COR-L47 (cell line): ENCODE data around the gene LYPLA2.

Experiments used
- DNase-seq: peaks from one replicate; lab custom pipeline; 2025; lab: John Stamatoyannopoulos, UW

LYPLA2 gene

GRCh38 chr1:23790696-23791515 is at the start of gene LYPLA2:
TSS of gene LYPLA2 (plus strand) at chr1:23791145. CDS start at chr1:23792683, 1,538 bp downstream.
- DNase-seq = peak; percentile 75

- no peak for DNase-seq
Observed at GRCh38 chr1:23741609-23742008, 49.3 kb upstream of the LYPLA2 start.

DNA sequence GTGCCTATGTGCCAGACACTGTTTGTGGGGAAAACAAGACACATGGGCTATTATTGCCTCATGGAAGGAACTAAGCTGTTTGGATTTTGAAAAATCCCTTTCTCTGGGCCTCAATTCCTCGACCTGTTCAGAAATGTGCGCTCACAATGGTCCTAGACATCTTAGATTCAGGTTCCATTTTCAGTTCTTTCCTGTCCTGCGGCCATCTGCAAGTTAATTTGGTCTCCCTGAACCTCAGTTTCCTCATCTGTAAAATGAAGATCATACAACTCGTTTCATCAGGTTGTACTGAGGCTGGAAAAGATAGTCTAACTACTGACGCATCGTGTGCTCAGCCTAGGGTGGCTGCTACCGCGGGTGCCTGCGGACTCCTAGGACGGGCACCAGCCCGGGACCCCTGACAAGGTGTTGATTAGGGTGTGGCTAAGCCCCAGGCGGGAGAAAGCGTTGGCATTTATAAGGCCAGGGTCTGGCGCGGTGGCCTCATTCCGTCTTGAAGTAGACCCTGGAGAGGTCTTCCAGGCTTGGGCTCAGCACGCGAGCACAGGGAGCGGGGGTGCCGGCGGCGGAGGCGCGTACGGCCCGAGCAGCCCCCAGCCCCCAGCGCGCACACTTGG is 48.2 kb upstream of the LYPLA2 start:
- DNase-seq = no peak

- peak; percentile 44 for DNase-seq
Observed at GRCh38 chr1:23743287-23744152, 47.4 kb upstream of the LYPLA2 start, which contains the start of gene ELOA. TSS of gene ELOA (plus strand) at chr1:23743471. CDS start at chr1:23743504, 33 bp downstream.

DNA sequence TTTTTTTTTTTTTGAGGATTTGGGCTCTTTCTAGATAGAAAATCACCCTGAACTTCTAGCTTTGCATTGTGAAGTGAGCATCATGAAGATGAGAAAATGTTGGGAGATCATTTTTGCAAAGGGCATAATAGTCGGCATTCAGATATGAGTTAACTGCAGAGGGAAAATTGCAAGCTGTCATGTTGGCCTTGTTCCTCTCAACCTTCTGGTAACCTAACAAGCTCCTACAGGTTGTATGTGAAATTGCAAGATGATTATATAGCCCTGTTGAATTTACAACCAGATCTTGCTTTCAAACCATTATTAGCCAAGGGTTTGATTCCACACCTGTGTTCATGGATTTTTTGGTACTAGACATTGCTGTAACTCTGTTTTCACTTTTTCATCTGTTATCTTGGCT is 45.4 kb upstream of the LYPLA2 start:
- DNase-seq = peak; percentile 1

- no peak for DNase-seq
Observed at GRCh38 chr1:23748016-23748415, 42.9 kb upstream of the LYPLA2 start.

- DNase-seq = peak; percentile 27
Observed at GRCh38 chr1:23751050-23751814, 39.7 kb upstream of the LYPLA2 start.

GRCh38 chr1:23751815-23752200 is 39.1 kb upstream of the LYPLA2 start:
- DNase-seq = no peak

DNA sequence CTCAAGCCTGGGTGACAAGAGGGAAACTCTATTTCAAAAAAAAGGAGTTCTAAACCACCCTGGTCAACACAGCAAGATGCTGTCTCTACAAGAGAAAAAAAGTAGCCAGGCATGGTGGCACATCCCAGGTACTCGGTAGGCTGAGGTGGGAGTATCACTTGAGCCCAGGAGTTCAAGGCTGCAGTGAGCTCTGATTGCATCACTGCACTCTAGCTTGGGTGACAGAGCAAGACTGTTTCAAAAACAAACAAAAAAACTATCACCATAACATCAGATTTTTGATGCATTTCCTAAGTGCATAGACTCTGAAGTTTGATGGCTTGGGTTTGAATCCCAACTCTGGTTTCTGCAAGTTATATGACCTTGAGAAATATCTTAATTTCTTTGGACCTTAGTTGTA is 38.0 kb upstream of the LYPLA2 start:
- DNase-seq = no peak

DNA sequence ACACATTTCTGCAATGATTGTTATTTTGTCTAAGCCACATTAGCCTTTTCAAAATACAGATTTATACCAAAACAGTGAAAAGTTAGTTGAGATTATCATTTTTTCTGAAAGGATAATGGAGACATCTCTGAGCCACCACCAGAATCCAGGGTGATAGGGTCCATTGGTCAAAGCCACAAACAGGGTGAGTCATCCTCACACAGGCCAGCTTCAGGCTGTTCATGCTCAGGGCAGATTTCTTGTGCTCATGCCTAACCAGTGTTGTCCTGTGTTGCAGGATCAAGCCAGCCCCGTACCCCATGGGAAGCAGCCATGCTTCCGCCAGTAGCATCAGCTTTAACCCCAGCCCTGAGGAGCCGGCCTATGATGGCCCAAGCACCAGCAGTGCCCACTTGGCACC is 34.3 kb upstream of the LYPLA2 start:
- no peak for DNase-seq

DNA sequence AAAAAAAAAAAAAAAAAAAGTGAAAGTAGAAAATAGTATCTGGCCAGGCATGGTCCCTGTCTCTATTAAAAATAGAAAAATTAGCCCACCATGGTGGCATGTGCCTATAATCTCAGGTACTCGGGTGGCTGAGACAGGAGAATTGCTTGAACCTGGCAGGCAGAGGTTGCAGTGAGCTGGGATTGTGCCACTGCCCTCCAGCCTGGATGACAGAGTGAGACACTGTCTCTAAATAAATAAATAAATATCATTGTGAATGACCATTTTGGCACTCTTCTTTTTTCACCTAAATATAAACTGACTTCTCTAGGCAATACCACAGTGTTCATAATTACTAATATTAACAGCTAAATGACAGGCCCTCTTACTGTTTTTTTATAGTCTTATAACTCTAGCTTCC is 33.1 kb upstream of the LYPLA2 start:
- DNase-seq = no peak

DNA sequence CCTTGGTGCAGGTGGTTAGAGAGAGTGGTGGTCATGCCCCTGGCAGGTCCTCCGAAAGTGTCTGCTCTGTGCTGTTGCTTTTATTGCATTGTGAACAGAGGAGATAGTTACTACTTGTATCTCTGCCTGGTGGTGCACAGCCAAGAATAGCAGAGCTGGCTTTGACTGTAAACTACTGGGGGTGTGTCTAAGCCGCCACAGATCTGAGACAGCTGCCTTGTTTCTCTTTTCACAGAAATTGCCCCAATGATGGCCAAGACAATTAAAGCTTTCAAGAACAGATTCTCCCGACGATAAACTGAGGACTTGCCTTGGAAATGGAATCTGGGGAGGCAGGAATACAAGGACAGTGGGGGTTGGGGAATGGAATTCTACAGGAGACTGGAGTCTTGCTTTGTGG is 31.7 kb upstream of the LYPLA2 start:
- DNase-seq = no peak

DNA sequence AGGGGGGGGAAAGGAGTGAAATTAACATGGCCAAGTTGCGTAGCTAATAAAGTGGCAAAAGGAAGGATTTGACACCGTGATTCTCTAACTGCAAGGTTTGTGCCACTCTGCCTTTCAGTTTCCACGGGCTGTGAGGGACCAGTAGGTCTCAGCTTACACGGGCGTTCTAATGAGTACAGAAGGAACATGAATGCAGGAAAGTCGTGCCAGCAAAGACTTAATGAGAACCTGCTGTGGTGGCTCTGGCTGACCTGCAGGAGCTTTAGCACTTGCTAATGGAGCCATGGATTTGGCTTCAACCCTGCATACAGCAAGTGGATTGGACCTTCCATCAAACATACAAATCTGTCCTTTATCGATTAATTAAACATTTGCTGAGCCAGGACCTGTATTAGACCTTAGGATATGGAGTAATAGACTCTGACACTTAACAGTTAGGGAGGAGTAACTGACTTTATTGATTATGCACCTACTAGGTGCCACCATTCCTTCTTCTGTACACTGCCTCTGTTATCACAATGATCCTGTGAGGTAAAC is 27.8 kb upstream of the LYPLA2 start:
- DNase-seq = no peak

DNA sequence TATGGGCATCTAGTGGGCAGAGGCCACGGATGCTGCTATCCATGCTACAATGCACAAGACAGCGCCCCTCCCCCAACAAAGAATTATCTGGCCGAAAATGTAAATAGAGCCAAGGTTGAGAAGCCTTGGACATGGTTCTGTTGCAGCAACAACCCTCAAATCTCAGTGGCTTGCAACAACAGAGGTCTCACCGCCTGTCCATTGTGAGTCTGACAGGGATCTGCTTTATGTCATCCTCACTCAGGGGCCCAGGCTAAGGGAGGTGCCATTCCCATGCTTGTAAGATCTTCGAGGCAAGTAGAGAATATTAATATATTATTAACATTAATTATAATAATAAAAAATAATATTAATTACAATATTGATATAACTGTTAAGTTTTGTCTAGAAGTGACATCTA is 22.2 kb upstream of the LYPLA2 start:
- DNase-seq = no peak

DNA sequence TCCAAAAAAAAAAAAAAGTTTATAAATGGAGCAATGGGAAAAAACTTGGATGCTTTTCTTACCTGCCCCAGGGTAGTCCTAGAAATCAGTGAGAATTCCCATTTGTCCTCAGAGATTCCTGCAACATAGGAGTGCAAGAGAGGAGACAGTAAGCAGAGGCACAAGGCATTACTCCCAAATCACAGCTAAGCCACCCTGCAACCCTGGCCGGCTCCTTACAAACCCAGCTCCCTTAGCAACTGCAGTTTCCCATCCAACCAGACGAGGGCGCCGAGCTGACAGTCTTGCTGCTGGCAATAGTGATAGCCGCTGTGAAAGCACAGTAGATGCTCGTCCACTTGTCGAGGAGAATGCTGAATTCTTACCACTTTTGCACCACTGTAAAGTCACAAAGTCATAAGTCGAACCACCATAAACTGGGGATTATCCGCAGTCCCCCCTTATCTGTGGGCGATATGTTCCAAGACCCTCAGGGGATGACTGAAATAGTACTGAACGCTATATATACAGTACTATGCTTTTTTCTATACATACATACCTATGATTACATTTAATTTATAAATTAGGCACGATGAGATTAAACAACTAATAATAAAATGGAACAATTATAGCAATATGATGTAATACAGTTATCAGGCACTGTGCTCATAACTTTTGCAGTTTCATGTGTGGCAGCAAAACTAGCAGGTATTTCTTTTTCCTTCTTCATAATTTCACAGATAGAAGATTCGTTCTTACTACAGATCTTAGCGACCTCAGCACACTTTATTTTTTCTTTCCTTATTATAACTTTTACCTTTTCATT is 18.7 kb upstream of the LYPLA2 start:
- DNase-seq = peak; percentile 77

DNA sequence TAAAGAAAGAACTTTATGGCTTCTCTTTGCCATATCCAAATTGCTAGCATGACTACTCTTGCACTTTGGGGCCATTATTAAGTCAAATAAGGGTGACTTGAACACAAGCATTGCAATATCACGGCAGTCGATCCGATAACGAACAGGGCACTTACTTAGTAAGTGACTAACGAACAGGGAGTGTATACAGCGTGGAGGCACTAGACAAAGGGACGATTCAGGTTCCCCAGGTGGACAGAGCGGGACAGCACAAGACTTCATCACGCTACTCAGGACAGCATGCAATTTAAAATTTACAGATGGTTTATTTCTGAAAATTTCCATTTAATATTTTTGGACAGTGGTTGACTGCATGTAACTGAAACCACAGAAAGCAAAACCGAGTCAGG is 18.1 kb upstream of the LYPLA2 start:
- no peak for DNase-seq

DNA sequence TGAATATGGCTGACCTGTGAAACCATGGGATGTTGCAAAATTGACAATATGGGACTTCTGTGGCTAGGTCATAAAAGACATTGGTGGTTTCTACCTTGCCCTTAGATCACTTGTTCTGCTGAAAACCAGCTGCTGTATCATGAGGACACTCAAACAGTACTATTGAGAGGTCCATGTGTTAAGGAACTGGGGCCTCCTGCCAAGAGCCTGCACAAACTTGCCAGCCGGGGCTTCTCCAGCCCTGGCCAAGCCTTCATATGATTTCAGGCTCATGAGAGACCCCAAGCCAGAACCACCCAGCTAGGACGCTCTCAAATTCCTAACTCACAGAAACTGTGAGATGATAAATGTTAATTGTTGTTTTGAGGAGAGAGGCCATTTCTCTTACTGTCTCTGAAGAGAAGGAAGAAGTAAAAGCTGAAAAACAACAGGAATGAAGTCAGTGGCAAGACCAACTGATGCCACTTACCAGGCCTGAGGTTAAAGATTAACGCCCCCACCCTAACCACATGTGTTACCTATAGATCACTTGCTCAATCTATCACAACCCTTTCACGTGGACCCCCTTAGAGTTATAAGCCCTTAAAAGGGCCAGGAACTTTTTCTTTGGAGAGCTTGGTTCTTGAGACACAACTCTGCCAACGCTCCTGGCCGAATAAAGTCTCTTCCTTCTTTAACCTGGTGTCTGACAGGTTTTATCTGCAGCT is 16.6 kb upstream of the LYPLA2 start:
- no peak for DNase-seq

DNA sequence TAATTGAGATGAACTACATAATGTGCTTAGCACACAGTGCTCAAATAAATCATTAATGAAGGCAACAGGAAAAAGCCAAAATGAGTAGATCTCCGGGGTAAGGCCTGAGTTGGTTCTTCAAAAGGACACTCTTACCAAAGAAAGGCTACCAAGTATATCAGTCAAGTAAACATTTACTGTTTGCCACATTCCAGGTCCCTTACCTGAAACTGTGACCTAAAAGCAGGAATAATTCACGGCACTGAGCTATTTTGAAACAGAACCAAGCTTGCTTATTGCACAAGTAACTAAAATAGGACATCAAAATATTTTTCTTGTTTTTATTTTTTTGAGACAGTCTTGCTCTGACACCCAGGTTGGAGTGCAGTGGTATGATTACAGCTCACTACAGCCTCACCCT is 14.7 kb upstream of the LYPLA2 start:
- no peak for DNase-seq

DNA sequence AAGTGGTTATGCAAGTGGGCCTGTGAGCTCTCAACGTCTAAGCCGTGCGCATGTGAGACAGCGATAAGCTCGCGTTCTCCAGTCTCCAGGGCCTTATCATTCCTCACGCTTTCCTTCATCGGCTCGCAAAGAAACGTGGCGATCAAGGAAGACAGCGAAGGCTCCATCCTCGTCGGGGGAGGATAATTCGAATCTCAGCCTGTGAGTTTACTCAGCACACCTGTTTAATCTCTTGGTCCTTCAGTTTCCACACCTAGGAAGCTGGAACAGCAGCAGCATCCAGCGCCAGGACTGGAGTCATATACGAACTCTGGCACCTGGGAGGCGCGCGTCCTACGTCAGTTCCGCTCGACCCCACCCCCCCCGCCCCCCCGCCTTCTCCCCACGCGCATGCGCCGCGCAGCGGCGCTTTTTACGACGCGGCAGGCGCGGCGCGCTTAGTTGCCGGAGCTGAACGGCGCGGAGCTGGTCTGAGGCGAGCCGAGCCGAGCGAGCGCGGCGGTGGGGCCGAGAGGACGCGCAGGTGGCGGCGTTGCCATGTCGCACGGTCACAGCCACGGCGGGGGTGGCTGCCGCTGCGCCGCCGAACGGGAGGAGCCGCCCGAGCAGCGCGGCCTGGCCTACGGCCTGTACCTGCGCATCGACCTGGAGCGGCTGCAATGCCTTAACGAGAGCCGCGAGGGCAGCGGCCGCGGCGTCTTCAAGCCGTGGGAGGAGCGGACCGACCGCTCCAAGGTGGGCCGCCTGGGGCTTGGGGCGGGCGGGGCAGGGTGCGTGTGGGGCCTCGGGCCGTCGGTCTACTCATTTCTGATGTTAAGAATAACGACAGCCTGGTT is 12.7 kb upstream of the LYPLA2 start, which contains the start of gene PITHD1:
PITHD1 (plus strand) TSS at position 440 of the 836 bp plus-strand sequence; CDS start at position 538, 98 bp downstream.
- peak; percentile 89 for DNase-seq
